HEK293 (cell line): ENCODE data around the gene SLC9A9.

Experiments used
- CTCF ChIA-PET: fragments of 350-600 bp; formaldehyde crosslinking; extraction: SDS; loops from one replicate; lab custom pipeline; 2021; ENCODE audit warnings: antibody characterized with exemption; lab: Yijun Ruan, JAX
- POLR2A ChIA-PET: fragments of 300-600 bp; formaldehyde crosslinking; extraction: SDS; loops from one replicate; lab custom pipeline; 2020; ENCODE audit warnings: antibody characterized with exemption, inconsistent platforms; lab: Yijun Ruan, JAX
- H3K27ac ChIP-seq: fragments of 200-500 bp; sonication (Bioruptor generic); 2 replicates; pipeline ENCODE4 v1.5.1; 2014; ENCODE audit warnings: low read depth, low read length, control low read depth, inconsistent platforms; ENCODE audit errors: extremely low read depth
- H3K36me3 ChIP-seq, 2 experiments: fragments of 200-500 bp in 1 of 2; sonication (Bioruptor generic) in 1 of 2; 1 replicate in 1 of 2; 2 replicates in 1 of 2; pipeline ENCODE4 v1.5.1; 2014 to 2017; ENCODE audit warnings: inconsistent platforms in 2 of 2, low read length in 2 of 2; ENCODE audit not compliant: control insufficient read depth in 2 of 2, insufficient read depth in 1 of 2
- H3K4me1 ChIP-seq: fragments of 200-500 bp; sonication (Bioruptor generic); 2 replicates; pipeline ENCODE4 v1.5.1; 2014; ENCODE audit warnings: mild to moderate bottlenecking, low read length, inconsistent platforms; ENCODE audit not compliant: control insufficient read depth, insufficient read depth
- H3K4me3 ChIP-seq: 2 replicates; pipeline ENCODE4 v1.5.1; 2011; ENCODE audit warnings: low read depth, mild to moderate bottlenecking, control low read depth, low read length, moderate library complexity
- H3K9me3 ChIP-seq: fragments of 200-500 bp; sonication (Bioruptor generic); 2 replicates; pipeline ENCODE4 v1.5.1; 2014; ENCODE audit warnings: low read depth, low read length, inconsistent platforms; ENCODE audit not compliant: control insufficient read depth, insufficient read depth
- BCL11A ChIP-seq: fragments of 450-650 bp; formaldehyde crosslinking; IDR thresholded peaks from 2 replicates; pipeline ENCODE4 v1.5.1; 2016; ENCODE audit warnings: low read depth, missing biosample characterization, missing genetic modification characterization
- GFI1B ChIP-seq: fragments of 450-650 bp; formaldehyde crosslinking; IDR thresholded peaks from 2 replicates; pipeline ENCODE4 v1.5.1; 2016; ENCODE audit warnings: missing biosample characterization, missing genetic modification characterization
- GLI2 ChIP-seq: fragments of 450-650 bp; formaldehyde crosslinking; IDR thresholded peaks from 2 replicates; pipeline ENCODE4; 2017; ENCODE audit warnings: missing biosample characterization, missing genetic modification characterization, low read depth, borderline replicate concordance
- HOXA7 ChIP-seq: sonication (generic); formaldehyde crosslinking; IDR thresholded peaks from 2 replicates; pipeline ENCODE4 v1.8.1; 2022; ENCODE audit warnings: missing genetic modification reagents, borderline replicate concordance
- KLF16 ChIP-seq: fragments of 450-650 bp; formaldehyde crosslinking; IDR thresholded peaks from 2 replicates; pipeline ENCODE4 v1.5.1; 2017; ENCODE audit warnings: missing biosample characterization, missing genetic modification characterization
- SALL2 ChIP-seq: fragments of 450-650 bp; formaldehyde crosslinking; IDR thresholded peaks from 2 replicates; pipeline ENCODE4 v1.5.0; 2017; ENCODE audit warnings: missing biosample characterization, mild to moderate bottlenecking, missing genetic modification characterization, borderline replicate concordance
- SCRT1 ChIP-seq: fragments of 450-650 bp; formaldehyde crosslinking; IDR thresholded peaks from 2 replicates; pipeline ENCODE4 v1.5.1; 2016; ENCODE audit warnings: missing biosample characterization, missing genetic modification characterization, borderline replicate concordance
- YY2 ChIP-seq: fragments of 450-650 bp; formaldehyde crosslinking; IDR thresholded peaks from 2 replicates; pipeline ENCODE4 v1.5.1; 2016; ENCODE audit warnings: missing biosample characterization, missing genetic modification characterization
- ZFP41 ChIP-seq: fragments of 450-650 bp; formaldehyde crosslinking; IDR thresholded peaks from 2 replicates; pipeline ENCODE4 v1.5.1; 2016; ENCODE audit warnings: missing biosample characterization, missing genetic modification characterization, borderline replicate concordance
- ZNF10 ChIP-seq: fragments of 450-650 bp; formaldehyde crosslinking; IDR thresholded peaks from 2 replicates; pipeline ENCODE4 v1.5.1; 2017; ENCODE audit warnings: missing biosample characterization, missing genetic modification characterization
- ZNF121 ChIP-seq: fragments of 450-650 bp; formaldehyde crosslinking; IDR thresholded peaks from 2 replicates; pipeline ENCODE4 v1.5.1; 2016; ENCODE audit warnings: missing biosample characterization, missing genetic modification characterization
- ZNF138 ChIP-seq: fragments of 450-650 bp; formaldehyde crosslinking; IDR thresholded peaks from 2 replicates; pipeline ENCODE4 v1.5.1; 2016; ENCODE audit warnings: missing biosample characterization, missing genetic modification characterization, borderline replicate concordance
- ZNF23 ChIP-seq: fragments of 450-650 bp; formaldehyde crosslinking; IDR thresholded peaks from 2 replicates; pipeline ENCODE4 v1.5.1; 2016; ENCODE audit warnings: missing biosample characterization, missing genetic modification characterization, borderline replicate concordance
- ZNF335 ChIP-seq: fragments of 450-650 bp; formaldehyde crosslinking; conservative IDR thresholded peaks from 2 replicates; pipeline ENCODE4 v1.5.1; 2016; ENCODE audit warnings: missing biosample characterization, missing genetic modification characterization
- ZNF350 ChIP-seq: fragments of 450-650 bp; formaldehyde crosslinking; IDR thresholded peaks from 2 replicates; pipeline ENCODE4 v1.5.0; 2017; ENCODE audit warnings: missing biosample characterization, mild to moderate bottlenecking, missing genetic modification characterization
- ZNF404 ChIP-seq: fragments of 450-650 bp; formaldehyde crosslinking; IDR thresholded peaks from 2 replicates; pipeline ENCODE4 v1.5.1; 2017; ENCODE audit warnings: missing biosample characterization, missing genetic modification characterization
- ZNF549 ChIP-seq: fragments of 450-650 bp; IDR thresholded peaks from 2 replicates; pipeline ENCODE4 v1.5.1; 2018; ENCODE audit warnings: missing biosample characterization, missing genetic modification characterization, mild to moderate bottlenecking, inconsistent platforms, moderate library complexity
- ZNF621 ChIP-seq: fragments of 450-650 bp; formaldehyde crosslinking; IDR thresholded peaks from 2 replicates; pipeline ENCODE4 v1.5.1; 2017; ENCODE audit warnings: missing biosample characterization, missing genetic modification characterization
- ZNF624 ChIP-seq: fragments of 450-650 bp; formaldehyde crosslinking; IDR thresholded peaks from 2 replicates; pipeline ENCODE4 v1.5.1; 2017; ENCODE audit warnings: missing biosample characterization, missing genetic modification characterization
- ZNF626 ChIP-seq: fragments of 450-650 bp; sonication (Bioruptor Pico); formaldehyde crosslinking; IDR thresholded peaks from 2 replicates; pipeline ENCODE4 v1.5.1; 2018; ENCODE audit warnings: missing biosample characterization, missing genetic modification characterization, inconsistent platforms
- ZNF664 ChIP-seq: fragments of 450-650 bp; formaldehyde crosslinking; IDR thresholded peaks from 2 replicates; pipeline ENCODE4 v1.5.1; 2016; ENCODE audit warnings: missing biosample characterization, missing genetic modification characterization
- TF ChIP-seq, protein P1 (sequence below): fragments of 450-650 bp; formaldehyde crosslinking; IDR thresholded peaks from 2 replicates; pipeline ENCODE4 v1.5.1; 2016; ENCODE audit warnings: missing biosample characterization, missing genetic modification characterization
- TF ChIP-seq, protein P2 (sequence below): fragments of 450-650 bp; formaldehyde crosslinking; IDR thresholded peaks from 2 replicates; pipeline ENCODE4 v1.5.1; 2016; ENCODE audit warnings: missing biosample characterization, missing genetic modification characterization, borderline replicate concordance

The SLC9A9 gene

DNA sequence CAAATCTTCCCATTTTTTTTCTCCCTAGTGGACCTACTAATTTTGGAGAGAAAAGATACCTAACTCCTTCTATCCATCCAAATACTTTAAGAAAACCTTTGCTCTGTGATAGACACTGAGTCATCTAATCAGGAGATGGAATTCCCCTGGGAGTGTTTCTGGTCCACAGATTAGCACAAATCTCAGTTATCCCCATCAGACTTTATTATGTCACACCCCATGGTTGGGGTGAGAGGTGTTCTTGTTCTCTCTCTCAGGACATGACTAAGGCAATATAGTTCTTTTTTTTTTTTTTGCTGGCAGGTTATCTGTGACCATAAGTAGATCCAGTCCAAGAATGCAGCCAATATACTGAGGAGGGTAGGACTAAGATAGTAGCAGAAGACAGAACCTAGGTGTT is 15.8 kb downstream of the SLC9A9 start:
- H3K9me3 ChIP-seq, result no peaks in the 10 kb centered on the region
- no peak overlapping the region for H3K4me3 ChIP-seq
- TF ChIP-seq GFI1B (tag by site-specific recombination) (peak; percentile 58; the same call in 1 of the 2 replicates), ZFP41 (no peak)
- TF ChIP-seq, all 188 proteins: peak for 1
- Histone ChIP-seq H3K36me3 (no peaks in the 10 kb centered on the region), H3K27ac (no peak overlapping the region), H3K4me1 (no peaks in the 10 kb centered on the region)
- CTCF ChIA-PET, result no interaction called here
- POLR2A ChIA-PET, result no interaction called here

DNA sequence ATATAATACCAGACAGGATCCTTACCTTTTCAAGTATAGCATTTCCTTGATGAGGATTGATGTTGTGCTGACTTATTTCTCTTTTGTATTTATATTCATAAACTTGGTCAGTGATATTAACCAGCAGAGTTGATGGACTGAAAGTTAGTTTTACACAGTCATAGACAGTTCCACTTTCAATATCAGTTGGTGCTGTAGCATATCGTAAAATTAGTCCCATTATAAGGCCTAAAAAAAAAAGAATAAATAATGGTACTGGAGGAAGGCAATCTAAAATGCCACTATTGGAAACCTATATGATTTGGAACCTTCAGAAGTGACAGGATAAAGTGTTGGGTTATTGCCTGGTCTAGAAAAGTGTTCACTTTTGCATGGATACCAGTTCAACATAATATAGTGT is 16.3 kb downstream of the SLC9A9 start:
- CTCF ChIA-PET, result no interaction called here
- POLR2A ChIA-PET, result no interaction called here

DNA sequence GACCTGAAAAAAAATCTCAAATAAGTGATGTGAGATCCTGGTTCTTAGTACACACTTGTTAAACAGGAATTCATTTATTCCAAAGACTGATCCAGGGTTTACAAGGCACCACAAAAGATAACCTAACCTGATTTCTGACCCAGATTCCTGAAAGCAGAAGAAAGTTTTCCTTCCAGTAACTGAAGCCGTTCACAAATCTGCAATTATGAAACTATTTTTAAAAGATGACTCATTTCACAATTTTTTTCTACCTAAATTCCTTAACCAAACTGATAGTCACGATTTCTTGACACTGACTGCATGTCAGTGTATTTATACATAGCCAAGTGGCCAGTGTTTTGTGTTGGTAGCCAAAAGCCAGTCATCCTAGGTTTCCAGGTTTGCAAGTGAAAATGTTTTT is 17.1 kb downstream of the SLC9A9 start:
- CTCF ChIA-PET, result no interaction called here
- Histone ChIP-seq H3K4me1 (no peaks in the 10 kb centered on the region), H3K9me3 (no peaks in the 10 kb centered on the region), H3K36me3 (no peaks in the 10 kb centered on the region), H3K27ac (no peak overlapping the region), H3K4me3 (no peak overlapping the region)
- POLR2A ChIA-PET, result no interaction called here
- no peak for TF ChIP-seq ZNF23
- no peak for TF ChIP-seq ZNF624 (tag by site-specific recombination)
- TF ChIP-seq GLI2 (tag by site-specific recombination), result no peak
- TF ChIP-seq SCRT1 (tag by site-specific recombination), result no peak
- TF ChIP-seq ZNF350, result no peak
- no peak for TF ChIP-seq ZNF664 (tag by site-specific recombination)
- no peak for TF ChIP-seq ZNF621
- no peak for TF ChIP-seq BCL11A (tag by site-specific recombination)

More for the DNA sequence above, 16.3 kb downstream of the SLC9A9 start:
- H3K27ac ChIP-seq, result no peak overlapping the region
- H3K36me3 ChIP-seq, result no peaks in the 10 kb centered on the region
- H3K9me3 ChIP-seq, result no peaks in the 10 kb centered on the region
- no peak overlapping the region for H3K4me3 ChIP-seq
- no peak for TF ChIP-seq ZNF335 (tag by site-specific recombination)
- no peaks in the 10 kb centered on the region for H3K4me1 ChIP-seq

DNA sequence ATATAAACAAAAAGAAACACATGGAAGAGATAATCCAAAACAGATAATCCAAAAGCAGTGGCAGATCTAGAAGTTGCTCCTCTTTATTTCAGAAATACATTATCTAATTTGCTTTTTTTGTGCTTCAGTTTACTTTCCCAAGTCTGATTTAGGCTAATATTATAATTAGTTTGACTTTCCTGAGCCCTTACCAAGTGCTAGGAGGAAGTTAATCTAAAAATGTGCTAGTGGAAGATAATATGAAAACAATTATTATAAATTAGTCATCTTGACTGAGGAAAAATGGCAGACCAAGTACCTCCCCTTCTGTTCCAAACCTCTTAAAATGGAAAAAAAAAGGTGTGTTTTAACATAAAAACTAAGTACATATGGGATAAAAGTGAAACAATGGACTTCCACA is 17.5 kb downstream of the SLC9A9 start:
- no peaks in the 10 kb centered on the region for H3K36me3 ChIP-seq
- H3K9me3 ChIP-seq, result no peaks in the 10 kb centered on the region
- H3K27ac ChIP-seq, result no peak overlapping the region
- no peaks in the 10 kb centered on the region for H3K4me1 ChIP-seq
- POLR2A ChIA-PET, result no interaction called here
- CTCF ChIA-PET, result no interaction called here
- no peak overlapping the region for H3K4me3 ChIP-seq
- no peak for TF ChIP-seq ZNF664 (tag by site-specific recombination)
- no peak for TF ChIP-seq HOXA7 (CRISPR knock-in tag)
- no peak for TF ChIP-seq ZNF626 (tag by site-specific recombination)
- no peak for TF ChIP-seq ZNF121 (tag by site-specific recombination)
- TF ChIP-seq ZNF138 (tag by site-specific recombination), result no peak
- no peak for TF ChIP-seq YY2 (tag by site-specific recombination)
- no peak for TF ChIP-seq ZNF10
- TF ChIP-seq, protein P1, sequence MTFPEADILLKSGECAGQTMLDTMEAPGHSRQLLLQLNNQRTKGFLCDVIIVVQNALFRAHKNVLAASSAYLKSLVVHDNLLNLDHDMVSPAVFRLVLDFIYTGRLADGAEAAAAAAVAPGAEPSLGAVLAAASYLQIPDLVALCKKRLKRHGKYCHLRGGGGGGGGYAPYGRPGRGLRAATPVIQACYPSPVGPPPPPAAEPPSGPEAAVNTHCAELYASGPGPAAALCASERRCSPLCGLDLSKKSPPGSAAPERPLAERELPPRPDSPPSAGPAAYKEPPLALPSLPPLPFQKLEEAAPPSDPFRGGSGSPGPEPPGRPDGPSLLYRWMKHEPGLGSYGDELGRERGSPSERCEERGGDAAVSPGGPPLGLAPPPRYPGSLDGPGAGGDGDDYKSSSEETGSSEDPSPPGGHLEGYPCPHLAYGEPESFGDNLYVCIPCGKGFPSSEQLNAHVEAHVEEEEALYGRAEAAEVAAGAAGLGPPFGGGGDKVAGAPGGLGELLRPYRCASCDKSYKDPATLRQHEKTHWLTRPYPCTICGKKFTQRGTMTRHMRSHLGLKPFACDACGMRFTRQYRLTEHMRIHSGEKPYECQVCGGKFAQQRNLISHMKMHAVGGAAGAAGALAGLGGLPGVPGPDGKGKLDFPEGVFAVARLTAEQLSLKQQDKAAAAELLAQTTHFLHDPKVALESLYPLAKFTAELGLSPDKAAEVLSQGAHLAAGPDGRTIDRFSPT (tag by site-specific recombination), result no peak
- no peak for TF ChIP-seq KLF16 (tag by site-specific recombination)
- no peak for TF ChIP-seq SALL2 (tag by site-specific recombination)
- TF ChIP-seq, protein P2, sequence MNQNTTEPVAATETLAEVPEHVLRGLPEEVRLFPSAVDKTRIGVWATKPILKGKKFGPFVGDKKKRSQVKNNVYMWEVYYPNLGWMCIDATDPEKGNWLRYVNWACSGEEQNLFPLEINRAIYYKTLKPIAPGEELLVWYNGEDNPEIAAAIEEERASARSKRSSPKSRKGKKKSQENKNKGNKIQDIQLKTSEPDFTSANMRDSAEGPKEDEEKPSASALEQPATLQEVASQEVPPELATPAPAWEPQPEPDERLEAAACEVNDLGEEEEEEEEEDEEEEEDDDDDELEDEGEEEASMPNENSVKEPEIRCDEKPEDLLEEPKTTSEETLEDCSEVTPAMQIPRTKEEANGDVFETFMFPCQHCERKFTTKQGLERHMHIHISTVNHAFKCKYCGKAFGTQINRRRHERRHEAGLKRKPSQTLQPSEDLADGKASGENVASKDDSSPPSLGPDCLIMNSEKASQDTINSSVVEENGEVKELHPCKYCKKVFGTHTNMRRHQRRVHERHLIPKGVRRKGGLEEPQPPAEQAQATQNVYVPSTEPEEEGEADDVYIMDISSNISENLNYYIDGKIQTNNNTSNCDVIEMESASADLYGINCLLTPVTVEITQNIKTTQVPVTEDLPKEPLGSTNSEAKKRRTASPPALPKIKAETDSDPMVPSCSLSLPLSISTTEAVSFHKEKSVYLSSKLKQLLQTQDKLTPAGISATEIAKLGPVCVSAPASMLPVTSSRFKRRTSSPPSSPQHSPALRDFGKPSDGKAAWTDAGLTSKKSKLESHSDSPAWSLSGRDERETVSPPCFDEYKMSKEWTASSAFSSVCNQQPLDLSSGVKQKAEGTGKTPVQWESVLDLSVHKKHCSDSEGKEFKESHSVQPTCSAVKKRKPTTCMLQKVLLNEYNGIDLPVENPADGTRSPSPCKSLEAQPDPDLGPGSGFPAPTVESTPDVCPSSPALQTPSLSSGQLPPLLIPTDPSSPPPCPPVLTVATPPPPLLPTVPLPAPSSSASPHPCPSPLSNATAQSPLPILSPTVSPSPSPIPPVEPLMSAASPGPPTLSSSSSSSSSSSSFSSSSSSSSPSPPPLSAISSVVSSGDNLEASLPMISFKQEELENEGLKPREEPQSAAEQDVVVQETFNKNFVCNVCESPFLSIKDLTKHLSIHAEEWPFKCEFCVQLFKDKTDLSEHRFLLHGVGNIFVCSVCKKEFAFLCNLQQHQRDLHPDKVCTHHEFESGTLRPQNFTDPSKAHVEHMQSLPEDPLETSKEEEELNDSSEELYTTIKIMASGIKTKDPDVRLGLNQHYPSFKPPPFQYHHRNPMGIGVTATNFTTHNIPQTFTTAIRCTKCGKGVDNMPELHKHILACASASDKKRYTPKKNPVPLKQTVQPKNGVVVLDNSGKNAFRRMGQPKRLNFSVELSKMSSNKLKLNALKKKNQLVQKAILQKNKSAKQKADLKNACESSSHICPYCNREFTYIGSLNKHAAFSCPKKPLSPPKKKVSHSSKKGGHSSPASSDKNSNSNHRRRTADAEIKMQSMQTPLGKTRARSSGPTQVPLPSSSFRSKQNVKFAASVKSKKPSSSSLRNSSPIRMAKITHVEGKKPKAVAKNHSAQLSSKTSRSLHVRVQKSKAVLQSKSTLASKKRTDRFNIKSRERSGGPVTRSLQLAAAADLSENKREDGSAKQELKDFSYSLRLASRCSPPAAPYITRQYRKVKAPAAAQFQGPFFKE (tag by site-specific recombination), result no peak
- TF ChIP-seq ZNF404 (tag by site-specific recombination), result no peak
- no peak for TF ChIP-seq ZNF549 (tag by site-specific recombination)
